Lower leg skin (tissue), 3 donors: ENCODE measurements around the gene TRPM3.

ENCODE experiments used
- CTCF ChIP-seq, 3 donors: fragments of 450-650 bp; IDR thresholded peaks; one replicate each; pipeline ENCODE4 v1.5.1; 2016; ENCODE audit warnings: antibody characterized with exemption in 3 of 3, mild to moderate bottlenecking in 3 of 3, moderate library complexity in 2 of 3
- POLR2A ChIP-seq, 2 donors: fragments of 450-650 bp; IDR thresholded peaks; one replicate each; pipeline ENCODE4 v1.6.1; 2016 to 2017; ENCODE audit warnings: antibody characterized with exemption in 2 of 2, mild to moderate bottlenecking in 1 of 2, moderate library complexity in 1 of 2

DNA sequence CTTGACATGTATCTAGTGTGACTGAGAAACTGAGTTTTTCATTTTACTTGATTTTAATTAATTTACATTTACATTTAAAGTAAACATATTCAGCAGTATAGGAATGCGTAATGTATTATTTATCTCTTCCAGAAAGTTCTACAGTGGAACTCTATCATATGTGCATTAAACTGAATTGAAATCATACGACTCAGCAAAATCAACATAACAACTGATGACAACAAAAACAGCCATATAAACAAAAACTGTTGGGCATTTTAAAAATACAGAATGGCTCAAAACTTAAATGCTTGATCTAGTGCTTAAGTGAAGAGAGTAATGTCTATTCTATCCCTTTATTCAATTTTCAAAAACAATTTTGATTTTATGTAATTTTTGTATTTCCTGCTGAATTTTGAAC lies 134.4 kb downstream of the TRPM3 start:
- no peak for TF ChIP-seq POLR2A (IDR thresholded peaks at IDR 0.05)
- TF ChIP-seq CTCF (IDR thresholded peaks at IDR 0.05): no peak
